Measurements from ENCODE around the gene SEZ6.

SEZ6 gene

GRCh38 chr17:29045734-29046472 lies 40.1 kb upstream of the SEZ6 start:
- no peak for TF ChIP-seq TOX (CRISPR knock-in tag; IDR thresholded peaks at IDR 0.05; ENCODE audit: borderline replicate concordance)
- TF ChIP-seq GLIS3 (CRISPR knock-in tag; IDR thresholded peaks at IDR 0.05): no peak
- TF ChIP-seq ZFP30 (CRISPR knock-in tag; IDR thresholded peaks at IDR 0.05): no peak
- TF ChIP-seq ESRRG (CRISPR knock-in tag; IDR thresholded peaks at IDR 0.05): no peak
- no peak for TF ChIP-seq CREB5 (CRISPR knock-in tag; IDR thresholded peaks at IDR 0.05; ENCODE audit: low read depth)
- TF ChIP-seq ZFP3 (CRISPR knock-in tag; IDR thresholded peaks at IDR 0.05): no peak
- no peak for TF ChIP-seq CSDC2 (CRISPR knock-in tag; IDR thresholded peaks at IDR 0.05)
- TF ChIP-seq SNAI2 (CRISPR knock-in tag; IDR thresholded peaks at IDR 0.05): no peak
- TF ChIP-seq ZC3H10 (CRISPR knock-in tag; IDR thresholded peaks at IDR 0.05): no peak
- no peak for TF ChIP-seq TSHZ2 (CRISPR knock-in tag; IDR thresholded peaks at IDR 0.05)
- TF ChIP-seq PATZ1 (CRISPR knock-in tag; IDR thresholded peaks at IDR 0.05; ENCODE audit: borderline replicate concordance): no peak
- no peak for TF ChIP-seq ARNTL (CRISPR knock-in tag; IDR thresholded peaks at IDR 0.05; ENCODE audit: borderline replicate concordance, low read depth)
- no peak for TF ChIP-seq TCF4 (CRISPR knock-in tag; IDR thresholded peaks at IDR 0.05; ENCODE audit: borderline replicate concordance)
- no peak for TF ChIP-seq CSRNP3 (CRISPR knock-in tag; IDR thresholded peaks at IDR 0.05)
- TF ChIP-seq RARB (CRISPR knock-in tag; IDR thresholded peaks at IDR 0.05): no peak
- no peak for TF ChIP-seq BACH2 (CRISPR knock-in tag; IDR thresholded peaks at IDR 0.05; ENCODE audit: borderline replicate concordance)
- no peak for TF ChIP-seq PPARA (CRISPR knock-in tag; IDR thresholded peaks at IDR 0.05; ENCODE audit: borderline replicate concordance)
- no peak for ATAC-seq

GRCh38 chr17:29045026-29045425 lies 39.2 kb upstream of the SEZ6 start:
- no peak for ATAC-seq
- no peak for TF ChIP-seq BACH2 (CRISPR knock-in tag; IDR thresholded peaks at IDR 0.05; ENCODE audit: borderline replicate concordance)
- no peak for TF ChIP-seq PATZ1 (CRISPR knock-in tag; IDR thresholded peaks at IDR 0.05; ENCODE audit: borderline replicate concordance)
- no peak for TF ChIP-seq ZFP30 (CRISPR knock-in tag; IDR thresholded peaks at IDR 0.05)
- no peak for TF ChIP-seq TSHZ2 (CRISPR knock-in tag; IDR thresholded peaks at IDR 0.05)
- TF ChIP-seq ESRRG (CRISPR knock-in tag; IDR thresholded peaks at IDR 0.05): no peak
- TF ChIP-seq POU6F1 (CRISPR knock-in tag; IDR thresholded peaks at IDR 0.05; ENCODE audit: borderline replicate concordance, low read depth): no peak
- TF ChIP-seq GLIS3 (CRISPR knock-in tag; IDR thresholded peaks at IDR 0.05): no peak
- TF ChIP-seq ZC3H10 (CRISPR knock-in tag; IDR thresholded peaks at IDR 0.05): no peak
- TF ChIP-seq TCF4 (CRISPR knock-in tag; IDR thresholded peaks at IDR 0.05; ENCODE audit: borderline replicate concordance): no peak
- TF ChIP-seq ZNF70 (CRISPR knock-in tag; IDR thresholded peaks at IDR 0.05): no peak
- TF ChIP-seq ZNF565 (CRISPR knock-in tag; conservative IDR thresholded peaks at IDR 0.05; ENCODE audit: low read depth): no peak
- no peak for TF ChIP-seq SNAI2 (CRISPR knock-in tag; IDR thresholded peaks at IDR 0.05)
- TF ChIP-seq RARB (CRISPR knock-in tag; IDR thresholded peaks at IDR 0.05): no peak
- TF ChIP-seq CSDC2 (CRISPR knock-in tag; IDR thresholded peaks at IDR 0.05): no peak
- no peak for TF ChIP-seq ISL1 (CRISPR knock-in tag; IDR thresholded peaks at IDR 0.05)
- TF ChIP-seq ZNF8 (CRISPR knock-in tag; IDR thresholded peaks at IDR 0.05): no peak

Data from SK-N-SH treated with all-trans-retinoic acid at 6 μM for 48 hours (cell line).